NCI-H1436 treated with DMSO at 0.1 percent for 48 hours (cell line): ENCODE data around the gene SOHLH2.

ENCODE experiments used
- DNase-seq: peaks from one replicate; lab custom pipeline; 2025; lab: John Stamatoyannopoulos, UW

SOHLH2 gene

GRCh38 chr13:36188441-36188840, 25.9 kb downstream of the SOHLH2 start:
- DNase-seq, result no peak

GRCh38 chr13:36183901-36184300, 30.5 kb downstream of the SOHLH2 start:
- no peak for DNase-seq

- DNase-seq, result no peak
These were observed 38.7 kb downstream of the SOHLH2 start for GRCh38 chr13:36175621-36176020.

- no peak for DNase-seq
These were observed 39.4 kb downstream of the SOHLH2 start for GRCh38 chr13:36174923-36175322.

- no peak for DNase-seq
These were observed 40.6 kb downstream of the SOHLH2 start for GRCh38 chr13:36173571-36174322.

GRCh38 chr13:36166046-36166445, 48.3 kb downstream of the SOHLH2 start:
- DNase-seq, result no peak

GRCh38 chr13:36163809-36164308, 50.5 kb downstream of the SOHLH2 start:
- DNase-seq, result peak; percentile 53

GRCh38 chr13:36163286-36163685, 51.1 kb downstream of the SOHLH2 start:
- DNase-seq, result no peak

GRCh38 chr13:36160297-36160696, 54.1 kb downstream of the SOHLH2 start:
- no peak for DNase-seq

GRCh38 chr13:36158611-36159010, 55.7 kb downstream of the SOHLH2 start:
- DNase-seq, result no peak

- DNase-seq, result no peak
These were observed 56.9 kb downstream of the SOHLH2 start for GRCh38 chr13:36157480-36157879.

- DNase-seq, result no peak
These were observed 59.6 kb downstream of the SOHLH2 start for GRCh38 chr13:36154567-36155291.

GRCh38 chr13:36151591-36151990, 62.8 kb downstream of the SOHLH2 start:
- DNase-seq, result no peak

- DNase-seq, result no peak
These were observed 65.9 kb downstream of the SOHLH2 start for GRCh38 chr13:36148446-36148845.

GRCh38 chr13:36147330-36147729, 67.0 kb downstream of the SOHLH2 start:
- no peak for DNase-seq

GRCh38 chr13:36146511-36147269, 67.7 kb downstream of the SOHLH2 start:
- no peak for DNase-seq

- no peak for DNase-seq
These were observed 70.6 kb downstream of the SOHLH2 start for GRCh38 chr13:36143738-36144137.

- DNase-seq, result no peak
These were observed 71.6 kb downstream of the SOHLH2 start for GRCh38 chr13:36142735-36143134.

GRCh38 chr13:36135876-36136275, 78.5 kb downstream of the SOHLH2 start:
- no peak for DNase-seq

- no peak for DNase-seq
These were observed 79.7 kb downstream of the SOHLH2 start for GRCh38 chr13:36134632-36135031.

- no peak for DNase-seq
These were observed 80.3 kb downstream of the SOHLH2 start for GRCh38 chr13:36133950-36134626.

GRCh38 chr13:36132376-36132775, 82.0 kb downstream of the SOHLH2 start:
- DNase-seq, result no peak
